SH-SY5Y (cell line): Measurements from ENCODE around the gene OLFM2.

Experiments
- GATA2 ChIP-seq: IDR thresholded peaks from 2 replicates; pipeline ENCODE4 v1.6.1; 2011; ENCODE audit warnings: mild to moderate bottlenecking, low read depth, low read length
- GATA3 ChIP-seq: IDR thresholded peaks from 2 replicates; pipeline ENCODE4 v1.6.1; 2011; ENCODE audit warnings: low read depth, mild to moderate bottlenecking, low read length, moderate library complexity

The OLFM2 gene

GRCh38 chr19:9818175-9818733 is 118.1 kb downstream of the OLFM2 start:
- no peak for TF ChIP-seq GATA3
- no peak for TF ChIP-seq GATA2

DNA sequence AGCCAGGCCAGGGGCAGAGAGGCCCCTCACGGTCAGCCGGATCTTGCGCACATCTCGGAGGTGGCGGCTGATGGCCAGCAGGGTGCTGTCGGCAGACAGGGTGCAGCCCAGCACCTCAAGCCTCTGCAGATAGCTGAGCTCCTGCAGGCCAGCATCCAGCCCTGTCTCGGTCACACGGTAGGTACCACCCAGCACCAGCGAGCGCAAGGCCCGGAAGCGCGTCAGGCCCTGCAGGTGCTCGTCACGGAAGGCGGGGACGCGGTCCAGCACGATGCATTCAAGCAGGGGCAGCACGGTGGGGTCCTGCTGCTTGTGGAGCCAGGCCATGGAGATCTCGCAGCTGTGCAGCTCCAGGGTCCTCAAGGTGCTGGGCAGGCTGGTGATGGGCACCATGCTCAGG is 125.2 kb downstream of the OLFM2 start:
- TF ChIP-seq GATA3 (no peak), GATA2 (no peak)

DNA sequence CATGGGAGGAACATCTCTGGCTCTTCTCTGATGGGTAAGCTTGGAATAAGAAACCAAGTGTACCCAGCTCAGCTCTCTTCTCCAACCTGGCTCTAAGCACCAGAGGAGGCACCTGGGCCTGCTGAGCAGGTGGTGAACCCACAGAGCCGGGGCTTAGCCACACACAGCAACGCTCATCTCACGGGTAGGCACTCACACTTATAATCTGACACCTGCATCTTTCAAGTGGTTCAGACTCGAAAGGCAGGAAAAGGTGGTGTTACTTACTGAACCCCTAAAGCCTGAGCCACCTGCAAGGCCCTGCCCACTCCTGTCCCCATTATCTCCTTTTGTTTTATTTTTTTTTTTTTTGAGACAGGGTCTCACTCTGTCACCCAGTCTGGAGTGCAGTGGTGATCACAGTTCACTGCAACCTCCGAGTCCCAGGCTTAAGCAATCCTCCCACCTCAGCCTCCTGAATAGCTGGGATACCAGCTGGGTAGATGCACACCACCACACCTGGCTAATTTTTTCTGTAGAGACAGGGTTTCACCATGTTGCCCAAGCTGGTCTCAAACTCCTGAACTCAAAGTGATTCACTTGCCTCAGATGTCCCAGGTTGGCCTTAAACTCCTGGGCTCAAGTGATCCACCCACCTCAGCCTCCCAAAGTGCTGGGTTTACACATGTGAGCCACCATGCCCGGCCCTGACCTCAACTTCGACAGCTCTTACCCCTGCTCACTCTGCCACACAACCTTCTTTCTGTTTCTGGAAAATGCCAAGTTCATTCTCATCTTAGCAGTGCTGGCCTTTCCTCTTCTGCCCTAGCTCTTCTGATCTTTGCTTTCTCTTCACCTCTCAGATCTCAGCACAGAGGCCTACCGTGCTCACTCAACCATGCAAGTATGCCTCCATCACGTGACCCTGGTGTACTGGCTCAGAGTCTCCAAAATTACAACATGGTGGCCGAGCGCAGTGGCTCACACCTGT is 127.2 kb downstream of the OLFM2 start:
- TF ChIP-seq GATA3 (no peak), GATA2 (no peak)

- TF ChIP-seq GATA3 = no peak
- no peak for TF ChIP-seq GATA2
These were observed 129.5 kb downstream of the OLFM2 start for GRCh38 chr19:9806803-9807202.
